NCI-H187 (cell line): ENCODE data around the gene UBB.

Source experiments
- DNase-seq, 2 experiments: peaks; one replicate each; lab custom pipeline; 2025; lab: John Stamatoyannopoulos, UW

The UBB gene

GRCh38 chr17:16380640-16381495 is at the start of gene UBB:
UBB (plus strand) TSS chr17:16381091; CDS start chr17:16381908, 817 bp downstream.
- DNase-seq: peak; percentile 82 to 91

GRCh38 chr17:16338391-16338790 is 42.5 kb upstream of the UBB start:
- no peak for DNase-seq

GRCh38 chr17:16339402-16339801 is 41.5 kb upstream of the UBB start:
- DNase-seq: no peak

- no peak for DNase-seq
Observed at GRCh38 chr17:16339959-16340358, 40.9 kb upstream of the UBB start.

GRCh38 chr17:16342979-16343378 is 37.9 kb upstream of the UBB start:
- DNase-seq: no peak

GRCh38 chr17:16343569-16343968 is 37.3 kb upstream of the UBB start:
- no peak for DNase-seq

GRCh38 chr17:16345565-16345964 is 35.3 kb upstream of the UBB start:
- DNase-seq: no peak

DNA sequence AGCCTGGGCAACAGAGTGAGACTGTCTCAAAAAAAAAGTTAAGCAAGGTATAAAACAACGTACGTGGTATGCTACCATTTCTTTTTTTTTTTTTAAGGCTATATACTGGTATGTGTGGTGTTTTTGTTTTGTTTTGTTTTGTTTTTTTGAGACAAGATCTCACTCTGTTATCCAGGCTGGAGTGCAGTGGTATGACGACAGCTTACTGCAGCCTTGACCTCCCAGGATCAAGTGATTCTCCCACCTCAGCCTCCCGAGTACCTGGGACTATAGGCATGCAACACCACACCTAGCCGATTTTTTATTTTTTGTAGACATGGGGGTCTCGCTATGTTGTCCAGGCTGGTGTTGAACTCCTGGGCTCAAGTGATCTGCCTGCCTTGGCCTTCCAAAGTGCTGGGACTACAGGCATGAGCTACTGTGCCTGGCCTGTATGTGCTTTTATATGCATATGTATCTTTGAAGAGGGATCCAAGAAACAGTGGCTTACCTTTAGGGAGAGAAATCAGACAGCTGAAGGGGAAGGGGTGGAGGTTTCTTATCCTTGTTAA is 34.1 kb upstream of the UBB start:
- DNase-seq: no peak

- DNase-seq: no peak
Observed at GRCh38 chr17:16348586-16348985, 32.3 kb upstream of the UBB start.

DNA sequence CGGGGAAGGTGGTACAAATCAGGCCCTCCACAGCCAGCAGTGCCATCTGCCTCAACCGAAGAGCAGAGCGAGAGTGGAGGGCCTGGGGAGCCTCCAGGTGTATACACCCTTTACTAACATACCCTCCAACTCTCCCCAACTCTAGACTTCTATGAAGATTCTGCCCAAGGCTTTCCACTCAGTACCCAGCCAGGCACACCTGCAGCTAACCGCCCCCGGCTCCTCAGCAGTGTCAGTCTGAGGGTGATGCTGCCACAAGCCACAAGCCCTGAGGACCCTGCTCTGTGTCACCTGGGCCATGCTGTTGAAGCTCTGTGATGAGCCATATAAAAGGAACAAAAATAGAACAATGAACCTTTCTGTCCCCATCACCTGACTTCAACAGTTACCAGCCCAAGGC is 31.5 kb upstream of the UBB start:
- no peak for DNase-seq

- DNase-seq: no peak
Observed at GRCh38 chr17:16351831-16352230, 29.1 kb upstream of the UBB start.

GRCh38 chr17:16352303-16352666 is 28.6 kb upstream of the UBB start:
- DNase-seq: peak; percentile 37 to 40

- DNase-seq: peak in 1 of 2 experiments; percentile 50
Observed at GRCh38 chr17:16352667-16353316, 28.1 kb upstream of the UBB start.

- peak in 1 of 2 experiments; percentile 1 for DNase-seq
Observed at GRCh38 chr17:16353317-16354174, 27.3 kb upstream of the UBB start, which contains the start of gene CENPV. CENPV (minus strand) TSS chr17:16353469; CDS start chr17:16353436, 33 bp downstream.

DNA sequence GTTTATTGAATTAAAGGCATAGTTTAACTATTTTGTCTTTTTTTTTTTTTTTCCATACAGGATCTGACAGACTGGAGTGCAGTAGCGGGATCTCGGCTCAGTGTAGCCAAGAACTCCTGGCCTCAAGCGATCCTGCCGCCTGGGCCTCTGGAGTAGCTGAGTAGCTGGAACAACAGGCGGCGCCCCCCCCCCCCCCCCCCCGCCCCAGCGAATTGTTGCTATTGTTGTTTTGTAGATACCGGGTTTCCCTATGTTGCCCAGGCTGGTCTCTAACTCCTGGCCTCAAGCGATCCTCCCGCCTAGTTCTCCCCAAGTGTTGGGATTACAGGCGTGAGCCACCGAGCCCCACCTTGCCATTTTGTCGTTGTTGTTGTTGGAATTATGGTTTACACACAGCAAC is 26.3 kb upstream of the UBB start:
- DNase-seq: no peak

DNA sequence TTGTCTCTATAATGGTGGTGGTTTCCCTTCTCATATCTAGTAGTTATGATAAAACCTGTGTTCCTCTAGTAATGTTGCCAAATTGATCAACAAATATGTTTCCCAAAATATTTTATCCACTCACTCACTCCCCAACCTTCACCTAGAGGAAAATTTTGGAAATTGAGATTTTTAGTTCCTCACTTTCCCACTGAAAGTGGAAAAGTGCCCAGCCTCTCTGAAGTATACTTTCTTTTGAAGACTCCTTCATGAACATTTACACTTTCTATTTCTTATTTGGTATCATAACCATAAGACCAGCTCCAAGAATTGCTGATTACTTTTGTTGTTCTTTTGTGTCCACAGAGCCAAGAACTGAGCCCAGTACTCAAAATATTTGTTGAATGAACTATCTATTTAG is 22.5 kb upstream of the UBB start:
- no peak for DNase-seq

DNA sequence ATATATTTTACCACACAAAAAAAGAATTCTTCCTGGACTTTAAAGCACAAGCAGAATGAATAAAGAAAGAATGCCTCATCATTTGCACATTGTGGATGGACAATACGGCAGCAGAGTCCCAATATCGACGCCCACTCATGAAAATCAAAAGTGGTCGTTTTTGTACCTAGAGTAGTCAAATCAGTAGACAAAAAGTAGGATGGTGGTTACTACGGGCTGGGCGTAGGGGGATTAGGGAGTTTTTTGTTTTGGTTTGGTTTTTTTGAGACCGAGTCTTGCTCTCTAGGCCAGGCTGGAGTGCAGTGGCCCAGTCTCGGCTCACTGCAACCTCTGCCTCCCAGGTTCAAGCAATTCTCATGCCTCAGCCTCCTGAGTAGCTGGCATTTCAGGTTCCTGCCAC is 19.0 kb upstream of the UBB start:
- DNase-seq: no peak

GRCh38 chr17:16363749-16364536 is 16.9 kb upstream of the UBB start:
- DNase-seq: peak in 1 of 2 experiments; percentile 33

DNA sequence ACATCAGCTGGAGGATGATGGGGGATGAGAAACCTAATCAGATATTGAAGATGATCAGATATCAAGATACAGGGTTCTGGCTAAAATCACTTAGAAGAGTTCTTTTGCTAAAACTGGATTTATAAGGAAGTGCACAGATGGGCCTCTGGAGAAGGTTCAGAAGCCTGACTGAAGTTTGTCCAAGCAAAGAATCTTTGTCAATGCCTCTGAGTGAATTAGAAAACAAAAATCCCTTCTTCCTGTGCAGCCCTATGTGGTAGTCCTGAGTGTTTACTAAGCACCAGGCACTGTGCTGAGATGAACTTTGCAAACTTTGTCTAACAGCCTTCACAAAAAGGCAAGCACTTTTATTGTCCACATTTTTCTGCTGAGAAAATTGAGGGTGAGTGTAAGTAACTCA is 16.3 kb upstream of the UBB start:
- no peak for DNase-seq

DNA sequence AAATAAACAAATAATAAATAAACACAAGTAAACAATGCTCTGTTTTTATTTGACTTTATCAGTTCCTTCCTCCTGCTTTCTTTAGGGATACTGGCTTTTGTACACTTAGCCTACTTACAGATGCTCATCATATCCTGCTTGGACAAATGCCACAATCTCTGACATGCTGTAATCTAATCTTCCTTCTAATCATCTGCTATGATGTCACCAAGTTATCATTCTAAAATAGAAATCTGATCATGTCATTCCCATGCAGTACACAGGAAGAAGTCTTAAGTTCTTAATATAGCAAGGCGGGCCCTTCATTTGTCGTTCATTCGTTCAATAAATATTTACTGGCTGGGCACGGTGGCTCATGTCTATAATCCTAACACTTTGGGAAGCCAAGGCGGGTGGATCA is 9.1 kb upstream of the UBB start:
- no peak for DNase-seq
